Liver (tissue), 2 donors: ENCODE results near the gene SIRPB1.

Experiments
- RAD21 ChIP-seq, 2 donors: IDR thresholded peaks; 2 replicates each; pipeline ENCODE4 v1.6.1; 2016; ENCODE audit warnings: antibody characterized with exemption in 2 of 2, mild to moderate bottlenecking in 2 of 2
- TF ChIP-seq, protein P1 (sequence below): IDR thresholded peaks from 2 replicates; pipeline ENCODE4 v1.6.1; 2016; ENCODE audit warnings: antibody characterized with exemption
- donor health status: healthy.

DNA sequence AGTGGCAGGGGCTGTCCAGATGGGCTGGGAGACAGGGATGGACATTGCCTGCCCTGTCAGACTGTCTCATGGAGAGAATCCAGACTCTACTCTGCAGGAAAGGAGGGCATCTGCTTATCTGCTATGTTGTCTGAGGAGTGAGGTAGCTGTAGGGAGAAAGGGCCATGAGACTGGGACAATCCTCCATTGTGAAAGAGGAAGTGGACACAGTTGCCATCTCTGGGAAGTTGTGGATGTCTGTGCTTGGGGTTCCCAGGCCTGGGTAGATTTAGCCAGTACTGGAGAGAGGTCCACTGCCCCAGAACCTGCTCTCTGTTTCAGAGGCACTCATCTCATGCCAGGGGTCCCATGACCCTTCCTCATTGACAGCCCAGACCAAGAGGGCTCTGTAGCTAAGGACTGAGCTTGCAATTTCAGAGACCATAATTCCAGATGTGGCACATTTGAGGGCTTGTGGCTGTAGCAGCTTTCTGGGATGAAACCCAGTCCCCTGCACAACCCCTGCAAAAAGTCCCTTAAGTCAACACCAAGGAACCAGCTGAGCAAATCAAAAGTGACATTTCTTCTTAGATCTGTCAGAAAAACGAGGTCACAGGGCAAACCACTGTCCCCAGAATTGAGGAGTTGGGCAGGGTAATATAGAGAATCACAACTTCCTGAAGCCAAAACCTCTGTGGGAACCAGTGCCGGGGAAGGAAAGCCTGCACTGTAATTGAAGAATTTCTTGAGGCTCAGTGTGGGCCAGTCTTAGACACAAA lies 41.9 kb upstream of the SIRPB1 start:
- TF ChIP-seq, protein P1, sequence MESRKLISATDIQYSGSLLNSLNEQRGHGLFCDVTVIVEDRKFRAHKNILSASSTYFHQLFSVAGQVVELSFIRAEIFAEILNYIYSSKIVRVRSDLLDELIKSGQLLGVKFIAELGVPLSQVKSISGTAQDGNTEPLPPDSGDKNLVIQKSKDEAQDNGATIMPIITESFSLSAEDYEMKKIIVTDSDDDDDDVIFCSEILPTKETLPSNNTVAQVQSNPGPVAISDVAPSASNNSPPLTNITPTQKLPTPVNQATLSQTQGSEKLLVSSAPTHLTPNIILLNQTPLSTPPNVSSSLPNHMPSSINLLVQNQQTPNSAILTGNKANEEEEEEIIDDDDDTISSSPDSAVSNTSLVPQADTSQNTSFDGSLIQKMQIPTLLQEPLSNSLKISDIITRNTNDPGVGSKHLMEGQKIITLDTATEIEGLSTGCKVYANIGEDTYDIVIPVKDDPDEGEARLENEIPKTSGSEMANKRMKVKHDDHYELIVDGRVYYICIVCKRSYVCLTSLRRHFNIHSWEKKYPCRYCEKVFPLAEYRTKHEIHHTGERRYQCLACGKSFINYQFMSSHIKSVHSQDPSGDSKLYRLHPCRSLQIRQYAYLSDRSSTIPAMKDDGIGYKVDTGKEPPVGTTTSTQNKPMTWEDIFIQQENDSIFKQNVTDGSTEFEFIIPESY = no peak
- no peak for TF ChIP-seq RAD21 (IDR thresholded peaks at IDR 0.05)
